ENCODE data around the gene ASCL3.
"Not testable (repeated sequence)": the region's sequence is repeated elsewhere in the genome, so short reads cannot be mapped to it uniquely, and the experiment has no call there.

Gene ASCL3

DNA sequence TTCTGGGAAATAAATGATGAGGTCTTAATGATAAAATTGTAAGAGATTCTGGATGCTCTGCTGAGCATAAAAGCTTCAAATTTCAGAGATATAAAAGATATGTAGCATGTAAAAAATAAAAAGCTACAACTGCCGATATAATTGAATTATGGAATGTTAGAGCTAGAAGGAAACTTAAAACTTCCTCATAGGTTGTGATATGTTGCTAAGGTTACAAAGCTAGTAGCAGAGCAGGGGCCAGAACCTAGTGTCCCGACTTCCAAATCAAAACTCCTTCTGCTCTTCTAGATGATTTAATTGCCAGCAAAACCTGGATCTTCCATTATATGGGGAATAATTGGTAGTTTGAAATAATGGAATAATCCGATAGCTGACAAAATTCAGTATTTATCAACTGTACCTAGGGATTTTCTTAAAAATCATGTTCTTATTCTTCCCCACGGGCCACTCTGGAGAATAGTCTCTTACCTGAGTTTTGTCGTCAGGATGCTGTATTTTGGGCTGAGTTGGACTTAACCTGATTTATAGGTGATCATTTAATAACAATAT is at the start of gene ASCL3:
TSS of gene ASCL3 (minus strand) at position 499 of the 549 bp plus-strand sequence. CDS start 4,855 bp downstream, outside the sequence.
- no peak for DNase-seq (ENCODE audit: low read depth)

GRCh38 chr11:8989453-8989852 is 46.6 kb upstream of the ASCL3 start:
- no peak for DNase-seq (ENCODE audit: low read depth)

GRCh38 chr11:8988329-8989234 is 45.8 kb upstream of the ASCL3 start:
- DNase-seq (ENCODE audit: low read depth) = no peak

DNA sequence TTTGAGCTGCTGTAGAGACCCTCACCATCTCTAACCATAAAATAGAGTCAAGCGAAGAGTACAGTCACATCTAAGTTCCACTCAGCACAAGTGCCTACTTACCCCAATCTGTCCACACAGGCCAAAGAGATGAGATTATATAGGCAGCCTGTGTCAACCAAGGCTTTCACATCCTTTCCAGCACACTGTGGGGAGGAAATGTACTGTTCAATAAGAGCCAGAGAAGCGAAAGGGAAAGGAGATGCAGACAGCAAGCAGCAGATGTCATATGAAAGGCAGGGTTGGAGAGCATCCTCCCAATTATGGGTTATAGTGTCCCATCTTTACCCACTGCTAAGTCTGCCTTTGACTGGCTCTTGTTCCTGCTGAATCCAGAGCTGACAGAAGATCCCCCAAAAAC is 44.6 kb upstream of the ASCL3 start:
- DNase-seq (ENCODE audit: low read depth) = no peak

- DNase-seq (ENCODE audit: low read depth) = not testable (repeated sequence)
Measured at GRCh38 chr11:8986772-8987171, 44.0 kb upstream of the ASCL3 start.

DNA sequence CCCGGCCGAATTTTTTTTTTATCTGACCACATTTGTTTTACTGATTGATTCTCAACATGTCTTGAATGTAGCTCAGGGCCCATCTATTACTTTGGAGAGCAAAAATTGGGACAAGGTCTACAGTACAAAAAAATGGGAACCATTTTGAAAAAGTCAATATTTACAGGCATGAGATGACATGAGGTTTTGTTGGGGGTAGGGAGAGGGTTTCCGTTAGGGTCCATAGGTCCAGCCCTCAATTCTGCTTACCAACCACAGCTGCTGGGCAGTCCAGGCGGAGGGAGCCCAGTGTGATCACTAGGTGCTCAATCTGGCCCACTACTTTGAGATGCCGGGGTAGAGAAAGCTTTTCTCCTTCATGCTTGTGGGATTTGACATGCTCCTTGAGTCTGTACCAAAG is 42.6 kb upstream of the ASCL3 start:
- no peak for DNase-seq (ENCODE audit: low read depth)

DNA sequence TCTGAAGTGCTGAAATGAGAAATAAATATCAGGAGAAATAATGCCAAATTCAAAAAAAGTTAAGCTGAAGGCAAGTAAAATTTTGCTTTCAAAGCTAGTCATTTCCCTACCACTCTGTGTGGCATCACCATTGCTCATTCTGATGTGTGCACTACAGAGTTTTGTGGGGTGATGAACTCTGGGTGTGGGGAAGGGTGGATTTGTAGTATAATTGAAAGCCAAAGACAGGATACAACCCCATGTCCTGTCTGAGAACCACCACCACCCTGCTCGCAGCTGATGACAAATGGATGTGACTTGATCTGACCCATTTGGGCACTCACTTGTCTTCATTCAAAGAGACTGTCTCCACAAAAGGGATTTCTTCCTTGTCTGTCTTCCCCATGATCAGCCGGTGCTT is 40.7 kb upstream of the ASCL3 start:
- no peak for DNase-seq (ENCODE audit: low read depth)

DNA sequence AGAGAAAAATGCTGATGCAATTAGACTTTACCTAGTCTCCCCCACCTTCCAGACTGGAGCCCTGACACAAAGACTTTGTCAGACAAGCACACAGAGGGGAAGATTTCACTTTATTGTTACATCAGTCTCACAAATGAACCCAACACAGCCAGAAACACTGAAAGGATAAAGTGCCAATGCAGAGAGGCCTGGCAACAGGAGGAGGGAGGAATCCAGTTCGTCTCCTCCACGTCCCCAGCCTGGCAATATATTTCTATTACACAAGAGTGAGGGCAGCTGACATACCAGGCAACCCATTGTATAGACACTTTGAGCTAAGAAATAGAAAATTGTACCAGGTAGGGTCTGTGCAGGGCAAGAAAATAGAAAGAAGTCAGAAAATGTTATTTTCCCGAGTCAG is 37.7 kb upstream of the ASCL3 start:
- no peak for DNase-seq (ENCODE audit: low read depth)

- not testable (repeated sequence) for DNase-seq (ENCODE audit: low read depth)
Measured at GRCh38 chr11:8979365-8979764, 36.5 kb upstream of the ASCL3 start.

DNA sequence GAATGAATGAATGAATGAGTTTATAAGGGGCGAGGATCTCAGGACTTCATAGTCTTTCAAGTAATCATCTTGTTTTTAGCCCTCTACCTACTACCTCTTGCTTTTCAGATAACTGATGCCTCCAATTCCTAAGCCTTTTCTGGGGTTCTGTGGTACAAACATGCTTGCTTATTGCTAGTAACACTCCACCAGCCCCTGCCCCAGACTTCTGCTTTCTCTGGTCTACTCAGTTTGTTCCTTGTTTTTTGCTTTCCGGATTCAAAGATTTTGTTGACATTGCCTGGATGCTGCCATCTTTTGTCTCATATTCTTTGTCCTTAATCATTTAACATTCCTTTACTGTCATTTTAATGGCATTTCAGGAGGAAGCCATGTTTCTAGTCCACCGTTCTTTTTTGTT is 30.3 kb upstream of the ASCL3 start:
- no peak for DNase-seq (ENCODE audit: low read depth)

DNA sequence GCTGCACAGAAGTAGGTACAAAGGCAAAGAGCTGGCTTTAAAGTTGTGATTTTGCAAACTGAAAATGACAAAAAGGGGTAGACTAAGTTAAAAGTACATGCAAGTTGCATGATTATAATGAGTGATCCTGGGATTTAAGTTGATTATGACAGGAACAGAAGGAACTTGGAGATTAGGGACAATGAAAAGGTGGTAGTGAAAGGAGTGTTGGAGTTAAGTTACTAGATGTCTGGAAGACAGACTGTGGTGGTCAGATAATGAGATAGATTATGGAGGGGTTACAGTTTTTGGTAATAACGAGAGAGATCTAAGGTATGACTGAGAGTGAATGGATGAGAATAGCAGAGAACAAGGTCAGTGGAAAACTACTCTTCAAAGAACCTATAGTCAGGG is 29.1 kb upstream of the ASCL3 start:
- no peak for DNase-seq (ENCODE audit: low read depth)

DNA sequence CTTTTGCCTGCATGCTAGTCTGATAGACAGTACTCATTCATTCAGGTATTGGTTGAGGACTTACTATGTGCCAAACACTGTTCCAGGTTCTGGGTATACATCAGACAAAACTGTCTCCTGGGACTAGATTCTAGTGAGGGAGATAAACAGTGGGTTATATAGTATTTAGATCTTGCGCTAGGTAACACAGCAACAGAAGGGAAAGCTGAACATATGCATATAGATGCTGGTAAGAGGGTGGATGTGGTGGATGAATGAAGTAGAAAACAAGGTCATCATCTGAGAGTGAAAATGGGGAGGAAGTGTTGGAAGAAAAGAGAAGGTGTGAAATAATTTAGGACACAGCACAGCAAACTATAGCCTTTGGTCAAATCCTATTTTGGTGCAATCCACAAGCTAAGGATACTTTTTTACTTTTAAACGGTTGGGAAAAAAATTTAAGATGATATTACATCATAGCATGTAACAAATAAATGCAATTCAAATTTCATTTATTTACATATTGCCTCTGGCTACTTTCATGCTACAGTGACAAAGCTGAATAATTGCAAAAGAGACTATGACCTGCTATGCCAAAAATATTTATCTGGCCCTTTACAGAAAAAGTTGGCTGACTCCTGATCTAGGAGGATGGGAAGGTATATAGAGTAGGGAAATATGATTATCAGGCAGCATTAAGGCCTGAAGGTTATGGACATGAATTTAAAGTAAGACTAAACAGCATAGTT is 28.5 kb upstream of the ASCL3 start:
- DNase-seq (ENCODE audit: low read depth) = no peak

DNA sequence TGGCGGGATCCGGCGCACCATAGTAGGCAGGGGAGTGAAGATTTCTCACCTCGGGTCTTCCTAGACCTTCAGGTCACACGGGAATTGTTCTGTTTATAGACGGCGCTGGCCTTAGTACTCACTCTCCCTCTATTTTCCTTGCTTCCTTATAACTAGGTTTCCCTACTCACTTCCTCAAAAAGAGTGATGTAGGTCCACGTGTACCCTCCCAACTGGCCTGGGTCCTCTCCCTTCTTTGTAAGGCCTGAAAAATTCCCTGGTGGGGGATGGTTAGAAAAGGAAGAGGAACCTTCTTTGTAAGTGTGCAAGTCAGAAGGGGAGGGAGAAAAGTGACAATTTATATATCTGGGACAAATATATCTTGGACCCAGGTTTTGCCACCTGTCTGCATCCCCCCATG is 24.4 kb upstream of the ASCL3 start:
- no peak for DNase-seq (ENCODE audit: low read depth)

GRCh38 chr11:8964324-8965320 is 21.8 kb upstream of the ASCL3 start, which contains the start of gene TMEM9B:
TMEM9B (minus strand) TSS chr11:8964442; CDS start chr11:8964313, 129 bp downstream.
- peak; percentile 71 for DNase-seq (ENCODE audit: low read depth)

- peak; percentile 64 for DNase-seq (ENCODE audit: low read depth)
Measured at GRCh38 chr11:8963569-8964323, 20.9 kb upstream of the ASCL3 start.

DNA sequence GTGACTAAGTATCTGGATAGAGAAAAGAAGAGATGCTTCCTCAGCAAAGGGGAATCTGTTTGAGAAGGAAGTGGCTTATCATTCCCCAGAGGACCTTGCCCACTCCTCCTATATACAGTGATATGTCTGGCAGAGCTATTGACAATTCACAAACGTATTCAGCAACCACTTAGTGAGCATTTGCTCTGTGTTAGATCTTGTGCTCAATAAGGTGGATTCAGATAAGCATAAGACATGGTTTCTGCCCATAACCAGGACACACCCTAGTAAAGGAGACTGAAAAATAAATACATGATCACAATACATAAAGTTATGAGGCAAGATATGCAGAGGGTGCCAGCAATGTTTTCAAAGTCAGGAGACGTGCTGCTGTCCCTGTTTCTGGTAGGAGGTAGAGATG is 20.0 kb upstream of the ASCL3 start:
- no peak for DNase-seq (ENCODE audit: low read depth)

- DNase-seq (ENCODE audit: low read depth) = no peak
Measured at GRCh38 chr11:8961401-8961800, 18.6 kb upstream of the ASCL3 start.

- DNase-seq (ENCODE audit: low read depth) = no peak
Measured at GRCh38 chr11:8959546-8960166, 16.8 kb upstream of the ASCL3 start.

GRCh38 chr11:8956860-8957259 is 14.0 kb upstream of the ASCL3 start:
- DNase-seq (ENCODE audit: low read depth) = no peak

DNA sequence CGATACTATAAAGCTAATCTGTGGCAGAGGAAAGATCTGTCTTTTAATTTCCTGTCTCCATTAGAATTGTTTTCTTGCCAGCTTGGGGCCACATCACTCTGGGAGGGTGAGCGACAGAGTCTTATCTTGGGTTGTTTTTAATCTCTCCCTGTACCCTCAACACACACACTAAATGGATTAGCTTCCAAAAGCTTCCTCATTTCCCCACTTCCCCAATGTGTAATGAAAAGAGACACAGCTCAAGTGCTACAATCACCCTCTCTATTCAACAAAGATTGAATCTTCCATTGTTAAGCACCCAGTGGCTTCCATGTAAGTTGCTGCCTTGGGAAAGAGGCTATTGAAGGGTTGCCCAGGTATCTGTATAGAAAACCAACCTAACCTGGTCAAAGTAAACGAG is 6.1 kb upstream of the ASCL3 start:
- DNase-seq (ENCODE audit: low read depth) = no peak

Data from activated T-helper 9 cell treated with anti-CD3 and anti-CD28 coated beads, Interleukin-2, amount 50 U/mL, for 16 hours (primary cell).